Stimulated activated naive CD4-positive, alpha-beta T cell treated with Interleukin-2 at 50 U/mL for 16 hours (primary cell): ENCODE data around the gene RNF150.

Experiments used
- DNase-seq: peaks from one replicate; lab custom pipeline; 2025; lab: John Stamatoyannopoulos, UW

Gene RNF150

DNA sequence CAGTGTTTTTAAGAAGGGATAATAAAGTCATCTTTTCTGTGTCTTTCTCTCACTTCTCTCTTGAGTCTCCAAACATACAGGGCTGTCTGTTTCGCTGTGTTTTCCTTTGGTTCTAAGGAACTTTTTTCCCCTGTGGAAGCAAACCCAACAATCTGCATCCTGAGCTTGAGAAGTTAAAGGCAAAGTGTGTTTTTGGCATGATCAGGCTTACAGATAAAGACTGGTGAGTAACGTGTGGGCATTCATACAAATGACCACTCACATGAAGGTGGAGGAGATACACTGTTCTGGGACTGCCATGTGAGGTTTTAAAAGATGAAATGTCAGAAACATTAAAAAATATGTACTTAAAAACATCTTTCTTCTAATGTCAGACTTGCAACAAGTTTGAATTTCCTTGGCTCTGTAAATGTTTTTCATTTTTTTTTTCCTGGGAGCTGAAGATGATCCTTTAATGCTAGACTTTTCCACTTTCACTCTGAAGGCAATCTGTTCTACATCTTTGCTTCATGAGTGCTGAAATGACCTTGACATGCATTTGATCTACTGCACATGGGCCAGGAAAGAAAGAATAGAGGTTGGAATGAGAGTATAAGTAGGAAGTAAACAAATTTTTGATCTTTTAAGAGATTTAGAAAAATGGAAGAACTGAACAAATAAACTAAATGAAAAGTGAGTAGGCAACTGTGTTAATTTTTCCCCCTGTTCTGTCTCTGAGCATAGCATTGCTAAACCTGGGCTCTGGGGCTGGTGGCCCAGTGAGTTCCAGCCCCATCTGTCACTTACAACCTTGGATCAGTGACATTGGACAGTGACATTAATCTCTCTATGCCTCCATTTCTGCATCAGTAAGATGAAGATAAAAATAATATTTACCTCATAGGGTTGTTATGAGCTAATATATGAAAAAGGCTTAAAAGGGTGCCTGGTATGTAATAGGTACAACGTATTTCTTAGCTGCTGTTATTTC, 226.0 kb downstream of the RNF150 start:
- no peak for DNase-seq

DNA sequence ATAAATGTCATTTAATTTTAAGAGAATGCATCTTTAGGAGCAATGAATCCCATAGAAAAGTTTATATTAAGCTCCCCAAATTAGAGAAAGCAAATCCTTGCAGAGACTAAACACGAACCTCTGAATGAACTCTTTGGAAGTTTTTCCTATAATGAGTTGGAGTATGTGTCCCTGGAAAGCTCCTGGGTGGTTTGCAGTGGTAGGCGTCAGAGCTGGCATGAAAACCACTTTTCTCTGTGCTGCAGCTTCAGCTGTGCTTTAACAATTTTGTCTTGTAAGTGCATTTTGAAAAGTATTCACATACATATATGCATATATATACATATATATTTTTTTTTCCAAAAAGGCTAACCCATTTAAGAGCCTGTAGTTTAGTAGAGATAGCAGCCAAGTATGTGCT, 228.4 kb downstream of the RNF150 start:
- no peak for DNase-seq

DNA sequence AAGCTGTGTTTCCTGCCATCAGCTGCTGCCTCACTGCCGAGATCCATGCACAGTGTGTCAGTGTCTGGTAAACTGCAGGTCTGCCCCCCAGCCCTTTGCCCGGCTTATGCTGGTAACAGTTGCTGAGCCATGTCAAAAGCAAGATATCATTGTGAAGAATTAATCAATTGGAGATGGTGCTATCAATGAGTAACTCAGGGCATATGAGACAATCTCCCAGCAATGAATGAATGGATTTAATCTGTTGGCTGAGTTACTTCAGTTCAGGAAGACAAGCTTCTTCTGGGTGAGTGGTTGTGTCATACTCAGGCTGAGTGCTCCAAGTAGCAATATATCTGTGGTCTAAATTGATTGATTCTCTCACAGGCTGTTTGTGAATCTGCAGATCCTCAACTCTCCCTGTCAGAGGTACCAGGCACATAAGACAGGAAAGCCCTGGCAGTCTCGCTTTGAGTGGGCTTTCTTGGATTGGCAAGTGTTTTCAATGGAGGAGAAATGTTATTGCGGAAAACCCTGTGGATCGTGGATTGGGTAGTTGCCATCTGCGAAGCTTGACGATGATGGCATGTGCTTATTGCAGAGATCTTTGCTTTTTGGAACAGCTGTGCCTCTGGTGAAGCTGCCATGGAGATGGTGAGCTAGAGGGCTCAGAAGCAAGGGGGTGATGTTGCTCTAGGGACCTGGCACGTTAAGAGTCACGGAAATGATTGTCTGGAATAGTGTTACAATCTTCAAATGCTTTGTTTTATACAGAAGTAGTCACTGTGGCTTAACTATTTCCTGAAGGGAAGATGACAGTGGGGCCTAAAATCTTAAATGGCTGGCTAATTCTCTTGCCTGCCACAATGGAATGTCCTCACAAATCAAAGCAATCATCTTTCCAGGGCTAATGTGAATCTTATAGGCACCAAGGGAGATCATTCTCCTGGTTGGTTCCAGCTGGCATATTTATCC, 229.5 kb downstream of the RNF150 start:
- DNase-seq: no peak

DNA sequence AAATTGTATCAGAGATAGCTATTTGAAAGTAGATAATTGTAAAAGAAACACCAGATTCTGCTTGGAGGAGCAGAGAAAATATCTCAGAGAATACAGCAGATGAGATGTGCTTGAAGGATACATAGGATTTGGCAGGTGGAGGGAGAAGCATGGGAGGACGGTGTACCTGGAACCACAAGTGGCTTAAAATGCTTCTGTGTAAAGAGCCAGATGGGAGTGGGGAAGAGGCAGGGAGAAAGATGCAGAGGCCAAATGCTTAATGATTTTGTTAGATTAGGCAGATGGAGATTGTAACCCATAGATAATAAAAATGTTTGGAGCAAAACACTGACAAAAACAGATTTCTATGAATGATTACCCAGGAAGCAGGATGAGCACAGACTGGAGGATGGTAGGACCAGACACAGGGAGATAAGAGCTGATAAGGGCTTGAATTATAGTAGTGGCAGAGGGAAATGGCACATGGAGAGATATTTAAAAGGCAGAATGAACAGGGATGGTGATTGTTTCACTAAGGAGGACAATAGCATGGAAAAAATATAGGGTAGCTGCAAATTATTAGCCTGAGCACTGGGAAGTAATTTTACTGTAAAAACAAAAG, 231.4 kb downstream of the RNF150 start:
- no peak for DNase-seq

- no peak for DNase-seq
These were observed 239.3 kb downstream of the RNF150 start for GRCh38 chr4:140893939-140894338.

GRCh38 chr4:140888054-140888453, 245.2 kb downstream of the RNF150 start:
- no peak for DNase-seq

- no peak for DNase-seq
These were observed 245.8 kb downstream of the RNF150 start for GRCh38 chr4:140887467-140887866.

- DNase-seq: no peak
These were observed 248.7 kb downstream of the RNF150 start for GRCh38 chr4:140884431-140885058.

DNA sequence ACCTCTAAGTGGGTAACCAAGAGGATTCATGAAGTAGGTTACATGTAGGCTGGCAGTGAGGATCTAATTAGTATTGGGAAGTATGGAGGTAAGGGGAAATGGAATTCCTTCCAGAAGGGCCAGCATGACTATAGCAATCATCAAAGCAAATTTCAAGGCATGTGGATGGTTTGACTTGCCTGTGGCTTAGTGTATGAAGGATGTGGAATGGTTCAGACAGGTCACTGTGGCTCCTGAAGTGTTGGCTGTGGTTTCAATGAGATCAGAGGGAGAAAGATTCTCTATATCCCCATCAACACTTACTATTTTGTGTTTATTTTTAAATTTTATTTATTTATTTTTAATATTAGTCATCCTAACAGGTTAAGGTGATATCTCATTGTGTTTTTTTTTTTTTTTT, 255.5 kb downstream of the RNF150 start:
- no peak for DNase-seq

- no peak for DNase-seq
These were observed 256.5 kb downstream of the RNF150 start for GRCh38 chr4:140876615-140877364.

DNA sequence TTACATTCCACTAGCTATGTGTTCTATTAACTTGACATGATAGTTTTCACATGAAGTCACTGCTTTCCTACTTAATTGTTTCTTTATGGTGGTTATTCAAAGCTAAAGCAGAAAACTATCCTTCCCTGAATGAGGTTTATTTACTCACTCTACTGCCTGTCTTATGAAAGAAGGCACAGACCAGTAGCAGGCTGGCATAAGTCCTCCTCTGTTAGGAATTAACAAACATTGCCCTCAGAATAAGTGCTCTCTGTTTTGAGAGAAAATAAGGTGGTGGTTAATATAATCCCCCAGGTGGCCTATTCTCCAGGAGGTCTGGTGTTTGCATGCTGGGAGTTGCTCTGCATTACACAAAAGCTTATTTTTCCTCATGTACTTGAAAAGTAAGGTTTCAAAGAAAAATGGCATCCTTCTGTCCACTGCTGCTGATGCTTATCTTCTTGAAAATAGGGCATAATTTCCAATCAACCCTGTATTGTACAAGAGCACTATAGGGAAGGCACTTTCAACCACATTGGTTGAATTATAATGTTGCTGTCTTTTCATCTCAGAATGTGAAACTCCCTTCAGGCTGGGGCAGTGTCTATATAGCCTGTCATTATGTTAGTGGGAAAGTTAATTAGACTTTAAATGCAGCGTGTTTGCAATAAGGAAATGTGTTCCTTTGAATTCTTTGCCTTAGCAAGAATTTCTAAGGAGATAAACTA, 257.4 kb downstream of the RNF150 start:
- no peak for DNase-seq

GRCh38 chr4:140874056-140874455, 259.2 kb downstream of the RNF150 start:
- DNase-seq: no peak

GRCh38 chr4:140871368-140871767, 261.9 kb downstream of the RNF150 start:
- no peak for DNase-seq

- no peak for DNase-seq
These were observed 262.8 kb downstream of the RNF150 start for GRCh38 chr4:140870427-140870826.

GRCh38 chr4:140869446-140869845, 263.8 kb downstream of the RNF150 start:
- DNase-seq: no peak

DNA sequence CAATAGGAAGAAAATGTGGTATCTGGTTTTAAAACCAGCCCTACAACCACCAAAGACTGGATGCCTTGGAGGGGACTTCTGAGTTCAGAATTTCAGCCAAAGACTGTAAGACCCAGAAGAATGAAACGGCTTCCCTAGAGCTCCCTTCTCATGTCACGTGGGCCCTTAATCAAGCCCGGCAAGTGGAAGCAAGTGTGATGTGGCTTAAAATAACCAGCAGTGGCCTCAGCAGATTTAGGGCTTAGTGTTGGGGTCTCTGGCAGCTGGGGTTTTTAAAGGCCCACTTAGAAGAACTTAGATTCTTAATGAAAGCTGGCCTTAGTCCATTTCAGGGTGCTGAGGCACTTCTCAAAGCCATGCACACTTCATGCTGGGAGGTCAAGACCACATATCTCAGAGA, 265.9 kb downstream of the RNF150 start:
- DNase-seq: no peak

DNA sequence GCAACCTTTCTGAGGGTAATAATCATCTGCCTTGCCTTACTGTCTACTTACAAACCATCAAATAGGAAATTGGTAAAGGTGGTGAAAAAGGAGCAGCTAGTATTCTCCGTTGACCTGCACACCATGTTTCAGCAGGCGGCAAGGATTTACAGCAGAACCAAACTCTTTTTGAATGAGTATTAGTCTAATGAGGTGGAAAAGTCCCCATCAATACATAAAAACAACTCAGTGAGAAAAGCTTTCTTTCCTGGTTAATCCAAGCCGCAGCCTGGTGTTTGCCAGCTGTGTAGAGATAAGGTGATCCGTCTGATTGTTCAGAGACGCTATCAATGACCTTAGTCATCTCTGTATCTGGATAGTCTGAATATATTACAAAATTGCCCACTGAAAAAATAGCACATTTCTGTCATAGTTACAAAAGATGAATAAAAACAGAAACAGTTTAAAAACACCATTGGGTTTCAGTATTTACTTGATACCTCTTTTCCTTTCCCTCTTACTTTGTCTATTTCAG, 266.7 kb downstream of the RNF150 start:
- no peak for DNase-seq

- no peak for DNase-seq
These were observed 267.7 kb downstream of the RNF150 start for GRCh38 chr4:140865253-140866217.

GRCh38 chr4:140863197-140863596, 270.1 kb downstream of the RNF150 start:
- no peak for DNase-seq
